Measurements from ENCODE around the gene DAP.

DNA sequence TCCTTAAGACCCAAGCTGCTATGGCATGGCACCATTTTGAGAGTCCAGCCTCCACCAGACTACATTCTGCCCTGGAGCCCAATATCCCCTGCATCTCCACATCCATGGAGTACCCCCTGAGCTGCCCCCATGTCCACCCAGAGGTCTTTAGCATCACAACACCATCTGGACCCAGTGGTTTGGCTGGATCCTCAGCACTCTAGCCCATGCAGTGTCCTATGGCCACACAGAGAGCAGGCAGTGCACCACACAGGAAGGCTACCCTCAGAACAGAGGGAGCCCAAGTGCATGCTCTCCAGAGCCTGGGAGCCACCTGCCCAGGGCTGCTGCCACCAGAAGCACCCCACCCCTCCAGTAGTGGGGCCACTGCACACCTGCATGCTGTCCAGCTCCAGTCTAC lies 18.6 kb upstream of the DAP start:
- TF ChIP-seq, protein P1, sequence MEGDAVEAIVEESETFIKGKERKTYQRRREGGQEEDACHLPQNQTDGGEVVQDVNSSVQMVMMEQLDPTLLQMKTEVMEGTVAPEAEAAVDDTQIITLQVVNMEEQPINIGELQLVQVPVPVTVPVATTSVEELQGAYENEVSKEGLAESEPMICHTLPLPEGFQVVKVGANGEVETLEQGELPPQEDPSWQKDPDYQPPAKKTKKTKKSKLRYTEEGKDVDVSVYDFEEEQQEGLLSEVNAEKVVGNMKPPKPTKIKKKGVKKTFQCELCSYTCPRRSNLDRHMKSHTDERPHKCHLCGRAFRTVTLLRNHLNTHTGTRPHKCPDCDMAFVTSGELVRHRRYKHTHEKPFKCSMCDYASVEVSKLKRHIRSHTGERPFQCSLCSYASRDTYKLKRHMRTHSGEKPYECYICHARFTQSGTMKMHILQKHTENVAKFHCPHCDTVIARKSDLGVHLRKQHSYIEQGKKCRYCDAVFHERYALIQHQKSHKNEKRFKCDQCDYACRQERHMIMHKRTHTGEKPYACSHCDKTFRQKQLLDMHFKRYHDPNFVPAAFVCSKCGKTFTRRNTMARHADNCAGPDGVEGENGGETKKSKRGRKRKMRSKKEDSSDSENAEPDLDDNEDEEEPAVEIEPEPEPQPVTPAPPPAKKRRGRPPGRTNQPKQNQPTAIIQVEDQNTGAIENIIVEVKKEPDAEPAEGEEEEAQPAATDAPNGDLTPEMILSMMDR (conservative IDR thresholded peaks at IDR 0.05; ENCODE audit: low read depth in 2 of 2): no peak
- TF ChIP-seq EZH2 (IDR thresholded peaks at IDR 0.05; ENCODE audit: low read depth, unreplicated experiment): no peak
- TF ChIP-seq STAT1 (IDR thresholded peaks at IDR 0.05; ENCODE audit: unreplicated experiment): no peak
